HG02759 (cell line): ENCODE results near the gene ACTG2.
A peak's percentile ranks its signal among the peaks of the same experiment; 100 is the strongest.
"Not testable (repeated sequence)": the region's sequence is repeated elsewhere in the genome, so short reads cannot be mapped to it uniquely, and the experiment has no call there.

Experiments used
- ATAC-seq: cut with Tn5 transposase; IDR thresholded peaks from one replicate; pipeline ENCODE4 v1.9.1; 2021; ENCODE audit warnings: mild to moderate bottlenecking, moderate library complexity; ENCODE audit not compliant: unreplicated experiment

Gene ACTG2

GRCh38 chr2:73931531-73932500 is 39.0 kb downstream of the ACTG2 start:
- ATAC-seq, result no peak

DNA sequence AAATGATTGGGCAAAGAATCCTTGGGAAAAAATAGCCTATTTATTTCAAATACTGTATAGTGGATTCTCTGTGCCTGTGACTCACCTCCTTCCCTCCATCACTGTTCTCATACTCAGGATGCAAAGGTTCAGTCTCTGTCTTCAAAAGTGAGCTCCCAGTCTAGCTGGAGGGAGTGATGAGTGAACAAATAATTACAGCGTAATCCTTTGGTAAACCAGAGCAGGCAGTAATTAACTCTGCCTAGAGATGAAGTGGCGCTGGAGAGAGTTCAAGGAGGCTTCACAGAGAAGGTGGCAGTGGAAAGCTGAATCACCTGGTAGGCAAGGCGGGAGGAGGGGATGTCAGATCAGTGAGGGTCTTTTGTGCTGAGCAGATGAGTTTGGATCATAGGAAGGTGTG is 40.4 kb downstream of the ACTG2 start:
- ATAC-seq, result no peak

- no peak for ATAC-seq
These were observed 42.8 kb downstream of the ACTG2 start for GRCh38 chr2:73935641-73936040.

DNA sequence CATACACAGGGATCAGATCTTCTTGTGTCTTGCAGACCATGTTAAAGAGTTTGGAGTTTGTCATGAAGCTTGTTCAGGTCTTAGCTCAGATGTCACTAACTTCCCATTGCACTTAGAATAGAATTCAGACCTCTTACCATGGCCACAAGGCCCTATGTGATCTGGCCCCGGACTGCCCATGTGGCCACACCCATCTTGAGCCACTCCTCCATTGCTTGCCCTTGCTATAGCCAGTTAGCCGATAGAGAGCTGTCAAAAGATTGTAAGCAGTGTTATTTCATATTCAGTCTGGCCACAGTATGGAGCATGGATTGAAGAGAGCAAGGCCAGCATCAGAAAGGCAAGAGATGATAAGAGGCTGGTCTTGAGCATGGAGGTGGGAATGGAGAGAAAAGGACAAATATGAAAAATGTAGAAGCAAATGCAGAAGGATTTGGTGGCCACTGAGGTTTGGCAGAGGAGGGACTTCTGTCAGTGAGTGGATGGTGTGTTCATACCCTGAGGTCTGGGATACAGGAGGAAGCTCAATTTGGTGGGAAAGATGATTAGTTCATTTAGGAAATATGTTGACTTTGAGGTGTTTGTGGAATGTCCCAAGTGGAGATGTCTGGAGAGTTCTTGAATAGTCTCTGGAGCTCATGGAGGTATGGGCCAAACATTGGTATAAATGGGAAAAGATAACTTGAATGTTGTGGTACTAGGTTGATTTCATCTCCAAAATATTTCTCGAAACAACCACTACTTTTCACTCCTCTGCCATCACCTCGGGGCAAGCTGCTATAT is 44.5 kb downstream of the ACTG2 start:
- ATAC-seq, result no peak

- ATAC-seq, result no peak
These were observed 45.1 kb downstream of the ACTG2 start for GRCh38 chr2:73937899-73938298.

DNA sequence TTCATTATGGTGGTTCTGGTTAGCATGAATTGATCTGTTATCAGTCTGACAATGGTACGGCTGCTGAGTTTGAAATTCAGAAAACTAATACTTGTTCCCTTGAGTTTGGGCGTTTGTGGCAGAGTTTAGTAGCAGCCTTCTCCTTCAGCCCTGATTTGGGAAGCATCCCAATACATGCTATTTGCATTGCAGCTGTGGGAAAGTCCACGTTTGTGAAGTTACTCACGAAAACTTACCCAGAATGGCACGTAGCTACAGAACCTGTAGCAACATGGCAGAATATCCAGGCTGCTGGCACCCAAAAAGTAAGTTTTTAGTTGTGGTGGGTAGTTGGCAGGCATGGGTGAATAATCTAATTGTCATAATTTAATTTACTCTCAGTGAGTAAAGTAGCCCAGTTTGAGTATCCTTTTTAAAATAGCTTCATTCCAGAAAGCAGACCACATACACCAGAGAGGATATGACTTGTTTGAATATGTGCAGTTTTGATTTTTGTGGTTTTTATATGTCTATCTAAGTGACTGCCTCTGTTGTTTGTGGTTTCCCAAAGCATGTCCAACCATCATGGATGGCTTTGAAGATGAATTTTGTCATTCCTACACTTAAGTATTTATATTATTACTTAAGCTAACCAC is 46.0 kb downstream of the ACTG2 start:
- no peak for ATAC-seq

DNA sequence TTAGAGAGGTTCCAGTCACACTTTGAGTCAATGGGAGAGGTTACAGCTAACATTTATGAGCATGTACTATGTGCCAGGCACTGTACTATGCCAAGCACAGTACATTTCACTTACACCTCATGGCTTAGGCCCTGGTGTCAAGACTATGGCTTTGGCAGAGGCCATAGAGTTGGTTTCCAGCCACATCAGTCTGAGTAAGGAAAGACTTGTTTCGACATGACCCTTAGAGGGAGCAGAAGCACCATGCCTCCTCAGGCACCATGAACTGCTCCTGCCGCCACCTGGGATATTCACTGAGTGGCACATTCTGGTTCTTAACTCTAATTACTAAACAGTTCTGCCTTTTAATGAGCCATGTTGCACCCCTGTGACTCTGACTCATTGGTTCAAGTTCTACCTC is 46.6 kb downstream of the ACTG2 start:
- no peak for ATAC-seq

GRCh38 chr2:73940066-73940465 is 47.3 kb downstream of the ACTG2 start:
- not testable (repeated sequence) for ATAC-seq

- ATAC-seq, result no peak
These were observed 49.9 kb downstream of the ACTG2 start for GRCh38 chr2:73942664-73943063.

- peak; percentile 60 for ATAC-seq
These were observed 51.9 kb downstream of the ACTG2 start for GRCh38 chr2:73944714-73945113.

- ATAC-seq, result no peak
These were observed 53.4 kb downstream of the ACTG2 start for GRCh38 chr2:73946215-73946614.

GRCh38 chr2:73946666-73947065 is 53.9 kb downstream of the ACTG2 start:
- ATAC-seq, result no peak

DNA sequence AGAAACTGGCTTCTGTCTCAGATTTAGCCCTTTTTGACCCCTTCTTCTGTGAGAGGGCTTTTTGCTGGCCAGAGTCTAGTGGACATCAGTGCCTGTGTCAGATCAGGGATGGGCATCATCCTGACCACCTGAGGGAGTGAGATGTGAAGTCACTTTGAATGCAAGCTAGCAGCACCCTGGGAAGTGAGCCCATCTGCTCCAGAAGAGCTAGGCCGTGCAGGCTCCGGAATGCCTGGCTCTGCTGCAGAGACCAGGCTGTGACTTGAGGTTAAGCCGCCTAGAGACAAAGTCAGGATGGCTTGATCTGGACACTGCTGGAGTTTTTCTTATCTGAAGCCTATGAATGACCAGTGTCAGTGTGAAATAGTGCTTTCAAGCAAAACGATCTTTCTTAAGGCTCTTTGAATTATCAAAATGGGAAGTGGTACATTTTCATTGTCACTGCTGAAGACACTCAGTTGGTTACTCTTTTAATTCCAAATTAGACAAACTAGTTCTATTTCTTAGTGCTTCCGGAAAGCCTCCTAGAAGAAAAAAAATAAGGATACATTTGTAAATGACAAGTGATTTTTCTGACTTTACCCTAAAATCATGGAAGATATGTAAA is 54.7 kb downstream of the ACTG2 start:
- no peak for ATAC-seq

DNA sequence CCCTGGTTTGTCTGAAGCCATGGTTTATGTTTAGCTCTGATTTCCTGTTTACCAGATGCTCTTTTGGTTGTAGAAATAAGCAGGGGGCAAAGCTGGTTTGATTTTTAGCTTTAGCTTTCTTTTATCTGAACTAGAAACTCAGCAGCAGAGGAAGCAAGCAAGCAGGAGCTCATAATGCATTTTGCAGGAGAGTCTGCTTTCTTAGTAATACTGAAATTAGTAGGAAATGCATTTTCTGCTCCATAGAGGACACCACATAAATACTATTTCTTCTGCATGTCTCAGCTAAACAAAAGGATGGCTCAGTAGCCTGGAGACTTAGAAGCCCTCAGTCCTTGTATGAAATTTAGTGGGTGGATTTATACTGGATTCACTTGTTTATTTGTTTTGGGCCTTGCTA is 57.0 kb downstream of the ACTG2 start:
- no peak for ATAC-seq

GRCh38 chr2:73952499-73953446 is 60.0 kb downstream of the ACTG2 start:
- no peak for ATAC-seq

DNA sequence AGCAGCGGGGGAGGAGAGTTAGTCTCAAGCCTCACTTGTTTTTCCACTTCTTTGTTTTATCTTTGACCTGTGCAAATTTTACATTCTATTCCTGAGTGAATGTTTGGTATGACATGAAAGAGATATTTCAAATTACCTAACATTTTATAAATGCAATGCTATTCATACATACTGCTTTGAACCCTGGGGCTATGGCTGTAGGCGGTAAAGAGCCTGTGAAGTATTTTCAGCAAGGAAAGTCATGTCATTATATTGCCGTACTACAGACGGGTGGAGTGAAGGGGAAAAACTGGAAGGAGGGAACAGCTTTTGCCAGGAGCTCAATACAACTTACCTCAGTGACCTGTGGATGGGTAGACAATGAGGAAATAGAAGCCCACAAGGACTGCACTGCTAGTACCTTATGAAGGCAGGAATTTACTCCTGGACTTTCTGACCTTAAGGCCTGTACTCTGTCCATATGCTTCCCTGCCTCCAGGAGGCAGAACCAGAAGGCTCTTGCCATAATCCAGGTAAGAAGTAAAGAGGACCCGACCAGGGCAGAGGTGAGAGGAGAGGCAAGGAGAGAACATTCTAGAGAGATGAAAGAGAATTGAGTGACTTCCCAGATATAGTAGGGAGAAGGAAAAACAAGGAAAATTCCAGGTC is 63.5 kb downstream of the ACTG2 start:
- ATAC-seq, result no peak

DNA sequence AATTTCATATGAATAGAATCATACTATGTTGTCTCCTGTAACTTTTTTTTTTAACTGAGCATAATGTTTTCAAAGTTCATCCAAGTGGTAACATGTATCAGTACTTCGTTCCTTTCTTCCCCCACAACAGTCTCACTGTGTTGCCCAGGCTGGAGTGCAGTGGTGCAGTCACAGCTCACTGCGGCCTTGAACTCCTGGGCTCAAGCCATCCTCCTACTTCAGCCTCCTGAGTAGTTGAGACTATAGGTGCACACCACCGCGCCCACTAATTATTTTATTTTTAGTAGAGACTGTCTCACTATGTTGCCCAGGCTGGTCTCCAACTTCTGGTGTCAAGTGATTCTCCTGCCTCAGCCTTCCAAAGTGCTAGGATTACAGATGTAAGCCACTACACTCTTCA is 68.5 kb downstream of the ACTG2 start:
- no peak for ATAC-seq

GRCh38 chr2:73961823-73962615 is 69.2 kb downstream of the ACTG2 start:
- no peak for ATAC-seq

GRCh38 chr2:73962798-73963197 is 70.0 kb downstream of the ACTG2 start:
- no peak for ATAC-seq
